Heart left ventricle (tissue), 13 donors: Measurements from ENCODE around the gene STAU1.

Experiments used
- CTCF ChIP-seq, 12 donors: fragments of 200-600 bp; sonication (generic) in 4 of 12; IDR thresholded peaks; one replicate each; pipeline versions ENCODE4 v1.5.0 to v1.8.0; 2018 to 2022; ENCODE audit warnings: antibody characterized with exemption in 12 of 12, mild to moderate bottlenecking in 5 of 12
- POLR2A ChIP-seq, 2 donors: fragments of 450-650 bp; IDR thresholded peaks; one replicate each; pipeline ENCODE4 v1.6.1; 2017; ENCODE audit warnings: antibody characterized with exemption in 2 of 2, mild to moderate bottlenecking in 2 of 2, moderate library complexity in 2 of 2
- donor health status: ischemic (EF 13 %, LVEDD 7.1; RV severe dilation, severe dysfunction).
- donor health status: DM: no; HTN: yes; CAD: no.
- donor health status: DM: no; HTN: no; CAD: no.
- donor health status: ischemic (EF 25% LVEDD 6.9; RV normal size, moderate dysfunction).
- donor health status: ischemic (EF 25% LVEDD 5.7; RV mildly dilated, moderate dysfunction).
- donor health status: ischemic (EF 35%, LVEDD 5.7; RV mildly dilated, moderate dysfunction).
- donor health status: nonischemic (EF 11% LVEDD 7.7; RV severe dilation, severe dysfunction).
- donor health status: DM: yes; HTN: yes; CAD: no.
- donor health status: PGD.
- donor health status: ischemic (EF 29% LVEDD 5.4; RV normal size, mild dysfunction).
- donor health status: nonischemic (EF 23%, LVEDD 6.1; RV moderate dilation, normal function).

GRCh38 chr20:49163696-49164095 is 24.4 kb downstream of the STAU1 start:
- TF ChIP-seq CTCF (IDR thresholded peaks at IDR 0.05) (no peak), POLR2A (IDR thresholded peaks at IDR 0.05) (no peak)
